Measurements from ENCODE around the gene ZNF441. TPM values are rescaled to one million over a fixed set of nuclear protein-coding genes. Genes with fewer than 3 reads are reported as not detected.

The ZNF441 gene
- total RNA-seq, result 3.6 and 4.5 TPM in 2 replicates

GRCh38 chr19:11766597-11767591 lies at the start of gene ZNF441:
TSS of gene ZNF441 (plus strand) at chr19:11767000. CDS start at chr19:11767194, 194 bp downstream.

GRCh38 chr19:11738746-11739620 lies 27.8 kb upstream of the ZNF441 start, which contains the start of gene ZNF823:
TSS of gene ZNF823 (minus strand) at chr19:11738946. CDS start at chr19:11738819, 127 bp downstream.

DNA sequence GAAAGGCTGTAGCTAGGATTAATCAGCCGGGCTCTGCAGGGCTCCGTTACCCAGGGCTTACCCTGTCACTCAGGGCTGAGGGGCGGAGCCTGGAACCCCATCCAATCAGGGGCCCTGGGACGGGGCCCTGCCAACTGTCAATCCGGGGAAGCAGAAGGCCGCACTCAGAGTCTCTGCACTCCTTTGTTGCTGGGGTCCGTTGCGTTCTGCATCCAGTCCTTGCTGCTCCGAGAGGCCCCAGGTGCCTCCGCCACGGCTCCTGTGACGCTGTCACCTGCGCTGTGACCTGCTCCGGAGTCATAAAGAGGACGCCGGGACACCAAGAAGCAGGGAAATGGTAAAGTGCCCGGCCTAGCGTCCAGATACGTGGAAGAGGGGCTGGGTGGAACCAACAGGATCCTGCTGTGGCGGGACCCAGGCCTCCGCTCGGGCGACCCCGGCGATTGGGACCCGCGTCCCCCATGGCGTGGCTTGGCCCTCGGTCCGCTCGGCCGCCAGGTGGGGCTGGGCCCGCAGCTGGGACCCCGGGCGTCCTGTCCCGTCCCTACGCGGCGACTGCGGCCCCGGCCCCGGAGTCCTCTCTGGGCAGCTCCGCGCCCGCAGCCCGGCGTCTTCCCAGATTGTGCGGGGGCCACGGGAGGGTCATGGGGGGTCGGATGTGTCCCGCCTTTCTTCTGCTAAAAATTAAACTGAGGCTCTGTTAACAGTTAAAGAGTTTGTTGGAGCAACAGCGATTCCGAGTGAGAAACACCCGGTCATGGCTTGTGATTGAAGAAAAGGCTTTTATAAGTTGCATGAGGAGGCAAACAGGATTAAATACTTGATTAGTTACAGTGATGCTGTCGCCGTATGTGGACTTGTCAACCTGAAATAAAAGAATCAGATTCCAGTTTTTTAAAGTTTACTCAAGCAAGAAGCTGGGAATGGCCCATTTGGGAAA lies 31.9 kb downstream of the ZNF441 start, which contains the start of gene ZNF491:
TSS of gene ZNF491 (plus strand) at position 133 of the 940 bp plus-strand sequence. CDS start 7,431 bp downstream, outside the sequence.

DNA sequence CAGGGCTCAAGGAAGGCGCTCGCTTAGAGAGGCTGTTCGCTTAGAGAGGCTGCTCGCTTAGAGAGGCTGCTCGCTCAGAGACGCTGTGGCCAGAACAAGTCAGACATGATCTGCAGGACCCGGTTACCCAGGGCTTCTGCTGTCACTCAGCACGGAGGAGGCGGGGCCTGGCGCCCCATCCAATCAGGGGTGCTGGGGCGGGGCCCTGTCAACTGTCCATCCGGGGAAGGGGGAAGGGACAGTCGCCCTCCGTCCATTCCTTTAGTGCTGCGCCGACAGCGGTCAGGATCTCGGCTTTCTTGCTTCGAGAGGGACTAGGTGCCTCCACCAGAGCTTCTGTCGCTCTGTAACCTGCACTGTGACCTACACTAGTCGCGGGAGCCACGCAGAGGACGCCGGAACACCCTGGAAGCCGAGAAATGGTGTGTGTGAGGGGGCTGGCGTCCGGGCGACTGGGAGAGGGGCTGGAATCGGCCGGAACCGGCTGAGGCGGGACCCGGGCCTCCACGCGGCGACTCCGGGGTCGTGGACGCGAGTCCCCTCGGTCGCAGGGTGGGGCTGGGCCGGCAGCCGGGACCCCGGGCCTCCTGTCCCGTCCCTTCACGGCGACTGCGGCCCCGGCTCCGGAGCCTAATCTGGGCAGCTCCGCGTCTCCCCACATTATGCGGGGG lies 47.4 kb downstream of the ZNF441 start, which contains the start of gene ZNF440:
TSS of gene ZNF440 (plus strand) at position 245 of the 671 bp plus-strand sequence. CDS start at position 420, 175 bp downstream.

Other genes with a start within 250 kb of the ZNF441 start
- 51.1 and 52.2 TPM in 2 replicates for gene ECSIT, start 237.9 kb upstream of the ZNF441 start, total RNA-seq
- gene CNN1, start 228.1 kb upstream of the ZNF441 start, total RNA-seq, result 0.50 and 3.0 TPM in 2 replicates
- 42.1 and 45.2 TPM in 2 replicates for gene ELOF1, start 207.8 kb upstream of the ZNF441 start, total RNA-seq
- gene ACP5, start 189.4 kb upstream of the ZNF441 start, total RNA-seq, result not detected in 2 replicates
- 7.1 and 11.2 TPM in 2 replicates for gene ZNF627, start 169.5 kb upstream of the ZNF441 start, total RNA-seq
- gene ZNF823, start 28.1 kb upstream of the ZNF441 start, total RNA-seq, result 1.2 and 2.3 TPM in 2 replicates
- 0.31 and 0.78 TPM in 2 replicates for gene ZNF491, start 31.5 kb downstream of the ZNF441 start, total RNA-seq
- 8.6 and 9.3 TPM in 2 replicates for gene ZNF440, start 47.3 kb downstream of the ZNF441 start, total RNA-seq
- gene ZNF439, start 81.7 kb downstream of the ZNF441 start, total RNA-seq, result 1.1 and 2.2 TPM in 2 replicates
- gene ZNF69, start 120.8 kb downstream of the ZNF441 start, total RNA-seq, result 3.8 and 4.6 TPM in 2 replicates
- 3.3 and 3.8 TPM in 2 replicates for gene ZNF700, start 158.1 kb downstream of the ZNF441 start, total RNA-seq
- gene ZNF763, start 198.0 kb downstream of the ZNF441 start, total RNA-seq, result 0.64 and 1.1 TPM in 2 replicates